ENCODE measurements around the gene SH3TC1.

Gene SH3TC1

DNA sequence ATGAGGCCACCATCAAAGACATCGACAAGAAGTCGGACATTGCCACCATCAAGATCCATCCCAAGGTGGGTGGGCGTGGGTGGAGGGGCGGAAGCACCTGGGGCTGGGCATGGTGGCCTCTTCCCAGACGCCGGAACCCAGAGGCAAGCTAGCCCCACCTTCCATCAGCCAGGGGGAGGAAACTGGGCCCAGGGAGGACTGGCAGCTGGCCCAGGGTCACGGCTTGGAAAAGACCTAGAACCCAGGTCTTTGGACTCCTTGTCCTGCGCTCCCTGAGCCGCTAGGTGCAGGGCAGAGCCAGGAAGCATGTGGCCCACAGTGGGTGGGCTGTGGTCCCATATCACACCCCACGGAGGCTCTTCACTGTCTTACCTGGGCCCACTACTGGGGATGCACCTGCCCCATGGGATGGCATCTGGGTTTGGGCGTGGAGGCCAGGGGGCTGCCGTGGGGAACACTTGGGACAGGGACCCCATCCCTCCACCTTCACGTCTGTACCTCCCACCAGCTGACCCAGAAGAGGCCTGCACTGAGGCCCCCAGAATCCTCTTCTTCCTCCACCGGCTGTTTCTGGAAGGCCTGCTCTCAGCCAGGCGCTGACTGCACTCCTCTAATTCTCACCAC is 87.7 kb downstream of the SH3TC1 start:
- DNase-seq (ENCODE audit: low read depth, low spot score) = no peak

DNA sequence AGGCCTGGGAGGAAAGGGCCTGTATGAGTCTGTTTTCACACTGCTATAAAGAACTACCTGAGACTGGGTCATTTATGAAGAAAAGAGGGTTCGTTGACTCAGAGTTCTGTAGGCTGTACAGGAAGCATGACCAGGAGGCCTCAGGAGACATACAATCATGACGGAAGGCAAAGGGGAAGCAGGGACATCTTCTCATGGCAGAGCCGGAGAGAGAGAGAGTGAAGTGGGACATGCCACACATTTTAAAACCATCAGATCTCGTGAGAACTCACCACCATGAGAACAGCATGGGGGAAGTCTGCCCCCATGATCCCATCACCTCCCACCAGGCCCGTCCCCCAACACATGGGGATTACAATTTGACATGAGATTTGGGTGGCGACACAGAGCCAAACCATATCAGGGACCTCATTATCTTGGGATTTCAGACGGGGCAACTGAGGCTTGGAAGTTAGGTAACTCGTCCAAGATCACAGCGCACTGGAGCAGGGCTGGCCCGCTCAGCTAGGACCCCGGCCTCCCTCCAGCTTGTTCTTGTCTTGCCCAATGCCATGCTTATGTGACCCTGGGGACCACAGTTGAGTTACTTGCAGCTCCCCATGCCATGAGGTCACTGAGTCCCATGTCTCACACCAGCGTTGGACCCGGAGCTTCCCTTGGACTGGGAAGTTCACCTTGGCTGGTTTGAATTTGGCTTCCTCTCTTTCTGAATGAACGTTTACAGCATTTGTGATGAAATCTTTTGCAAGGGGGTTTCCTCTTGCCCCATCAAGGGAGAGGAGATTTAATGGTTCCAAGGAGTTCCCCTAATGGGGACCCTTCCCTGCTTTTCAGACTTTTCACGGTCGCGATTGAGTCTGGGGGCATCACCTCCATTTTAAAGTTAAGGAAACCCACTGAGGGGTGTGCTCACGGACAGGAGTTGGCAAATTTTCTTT is 88.5 kb downstream of the SH3TC1 start:
- no peak for DNase-seq (ENCODE audit: low read depth, low spot score)

DNA sequence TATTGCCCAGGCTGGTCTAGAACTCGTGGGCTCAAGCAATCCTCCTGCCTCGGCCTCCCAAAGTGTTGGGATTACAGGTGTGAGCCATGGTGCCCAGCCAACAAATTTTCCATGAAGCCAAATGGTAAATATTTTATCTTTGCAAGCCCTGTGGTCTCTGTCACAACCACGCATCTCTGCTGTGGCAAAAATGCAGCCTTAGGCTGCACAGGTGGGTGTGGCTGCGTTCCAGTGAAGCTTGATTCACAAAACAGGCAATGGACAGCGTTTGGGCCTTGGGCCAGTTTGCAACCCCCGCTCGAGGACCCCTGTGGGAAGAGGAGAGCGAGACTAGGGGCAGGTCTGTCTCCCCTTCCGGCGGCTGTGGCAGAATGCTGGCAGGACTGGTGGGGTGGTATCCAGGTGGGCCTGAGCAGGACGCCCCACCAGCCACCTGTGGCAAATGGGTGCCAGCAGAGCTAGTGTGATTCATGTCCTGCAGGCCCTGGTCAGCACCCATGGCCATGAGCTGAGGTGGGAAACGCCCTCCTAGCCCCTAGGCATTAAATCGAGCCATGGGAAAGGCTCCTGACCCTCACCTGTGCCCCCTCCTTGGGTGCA is 90.2 kb downstream of the SH3TC1 start:
- no peak for DNase-seq (ENCODE audit: low read depth, low spot score)

GRCh38 chr4:8289956-8290700 is 91.0 kb downstream of the SH3TC1 start:
- DNase-seq (ENCODE audit: low read depth, low spot score) = no peak

DNA sequence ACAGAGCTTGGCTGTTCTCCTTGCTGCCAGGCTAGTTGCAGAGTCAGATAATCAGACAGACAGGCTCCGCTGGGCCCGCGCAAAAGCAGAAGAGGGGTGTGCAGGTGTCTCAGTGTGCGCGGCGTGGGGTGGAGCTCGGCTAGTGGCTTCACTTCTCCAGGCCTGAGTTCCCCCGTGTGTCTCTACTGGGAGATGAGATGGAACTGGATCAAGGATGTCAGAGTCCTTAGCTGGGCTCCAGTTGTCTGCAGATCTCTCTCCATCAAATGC is 91.5 kb downstream of the SH3TC1 start:
- no peak for DNase-seq (ENCODE audit: low read depth, low spot score)
